HepG2 (cell line): Measurements from ENCODE around the gene SP3. TPM values are rescaled to one million over a fixed set of nuclear protein-coding genes. Genes with fewer than 3 reads are reported as not detected.

Experiments used
- ATAC-seq: fragments of 200-7000 bp; cut with Tn5 transposase; 3 replicates; pipeline ENCODE4 v1.9.1; 2020; ENCODE audit warnings: mild to moderate bottlenecking, moderate library complexity
- BruUV-seq: library from RNA; stranded (reverse); fragments of 400-500 nt; replicated peaks from 2 replicates; lab custom pipeline; 2021; lab: Mats Ljungman, UMichigan
- CTCF ChIA-PET: fragments of 300-600 bp; formaldehyde crosslinking; extraction: SDS; loops from one replicate; lab custom pipeline; 2021; ENCODE audit warnings: low total read pairs, inconsistent platforms, low intra/inter-chr PET ratio; lab: Yijun Ruan, JAX
- POLR2A ChIA-PET: fragments of 350-600 bp; sonication (Branson Sonifier 250); formaldehyde crosslinking; loops from one replicate; lab custom pipeline; 2020; ENCODE audit warnings: antibody characterized with exemption, inconsistent platforms; lab: Yijun Ruan, JAX
- DNase-seq: peaks from one replicate; pipeline ENCODE4 v3.0.0-alpha.2; 2015; ENCODE audit warnings: low spot score
- FAIRE-seq: peaks from 3 replicates; lab custom pipeline; 2011; peaks lifted over from hg19 to GRCh38; lab: Jason Lieb, UNC
- H2AFZ ChIP-seq: one replicate; pipeline ENCODE4 v1.6.1; 2011; ENCODE audit warnings: low read length, inconsistent platforms
- H3K27ac ChIP-seq: fragments of 300-600 bp; 3 replicates; pipeline ENCODE4 v1.8.0; 2011; ENCODE audit warnings: mixed run types, mild to moderate bottlenecking, mixed read lengths, low read length, inconsistent platforms; ENCODE audit not compliant: insufficient read depth; ENCODE audit errors: extremely low read length
- H3K27me3 ChIP-seq, 2 experiments: fragments of 200-600 bp in 1 of 2; 2 replicates in 1 of 2; 3 replicates in 1 of 2; pipeline versions ENCODE4 v1.6.0 to v1.8.0; 2011; ENCODE audit warnings: low read length in 2 of 2, mild to moderate bottlenecking in 2 of 2, moderate library complexity in 2 of 2, inconsistent platforms in 1 of 2; ENCODE audit not compliant: insufficient read depth in 2 of 2, control insufficient read depth in 1 of 2
- H3K36me3 ChIP-seq, 2 experiments: fragments of 200-600 bp in 1 of 2; replicated peaks in 1 of 2; 2 replicates in 1 of 2; 3 replicates in 1 of 2; pipeline versions ENCODE4 v1.5.1 to v1.8.0; 2011; ENCODE audit warnings: low read length in 2 of 2, inconsistent platforms in 1 of 2; ENCODE audit not compliant: insufficient read depth in 2 of 2, control insufficient read depth in 1 of 2
- H3K4me1 ChIP-seq: 2 replicates; pipeline ENCODE4 v1.5.1; 2012; ENCODE audit warnings: low read length, inconsistent platforms; ENCODE audit not compliant: insufficient read depth
- H3K4me2 ChIP-seq: 2 replicates; pipeline ENCODE4 v1.6.0; 2011; ENCODE audit warnings: low read depth, low read length, inconsistent platforms
- H3K4me3 ChIP-seq, 3 experiments: fragments of 200-600 bp in 1 of 3; sonication (generic), shearing (Covaris generic) in 1 of 3; replicated peaks in 1 of 3; 2 replicates each; pipeline ENCODE4 v1.5.1; 2011 to 2016; ENCODE audit warnings: low read length in 3 of 3, inconsistent platforms in 2 of 3, low read depth in 2 of 3, mild to moderate bottlenecking in 2 of 3, control low read depth in 1 of 3, mixed read lengths in 1 of 3; ENCODE audit not compliant: insufficient read depth in 1 of 3
- H3K79me2 ChIP-seq: one replicate; pipeline ENCODE4 v1.6.1; 2011; ENCODE audit warnings: low read length, inconsistent platforms; ENCODE audit not compliant: insufficient read depth
- H3K9ac ChIP-seq: 2 replicates; pipeline ENCODE4 v1.6.0; 2011; ENCODE audit warnings: mild to moderate bottlenecking, low read depth, low read length, inconsistent platforms; ENCODE audit not compliant: insufficient read depth
- H3K9me3 ChIP-seq: 2 replicates; pipeline ENCODE4 v1.5.1; 2012; ENCODE audit warnings: mild to moderate bottlenecking, low read length
- H4K20me1 ChIP-seq: 2 replicates; pipeline ENCODE4 v1.6.0; 2011; ENCODE audit warnings: inconsistent platforms, mild to moderate bottlenecking, low read length, moderate library complexity; ENCODE audit not compliant: insufficient read depth
- ATM ChIP-seq: fragments of 450-650 bp; IDR thresholded peaks from 2 replicates; pipeline ENCODE4 v1.7.1; 2017; ENCODE audit warnings: mild to moderate bottlenecking, borderline replicate concordance
- CBX1 ChIP-seq: IDR thresholded peaks from one replicate; pipeline ENCODE4 v1.6.1; 2016; ENCODE audit warnings: antibody characterized with exemption, low read depth
- MAFK ChIP-seq, 2 experiments: IDR thresholded peaks in 1 of 2; conservative IDR thresholded peaks in 1 of 2; 2 replicates each; pipeline ENCODE4 v1.6.1; 2011; ENCODE audit warnings: improper control_type of control experiment in 2 of 2, low read length in 2 of 2
- MAX ChIP-seq: IDR thresholded peaks from 2 replicates; pipeline ENCODE4 v1.6.1; 2012; ENCODE audit warnings: inconsistent platforms
- NFE2L1 ChIP-seq: sonication (generic); formaldehyde crosslinking; IDR thresholded peaks from 2 replicates; pipeline ENCODE4 v1.4.0; 2020; ENCODE audit warnings: missing genetic modification reagents, mild to moderate bottlenecking, borderline replicate concordance
- PRDM10 ChIP-seq: sonication (generic); formaldehyde crosslinking; IDR thresholded peaks from 2 replicates; pipeline ENCODE4 v1.4.0; 2020; ENCODE audit warnings: low read depth, missing genetic modification reagents
- ZEB1 ChIP-seq: IDR thresholded peaks from 2 replicates; pipeline ENCODE4 v1.6.1; 2012; ENCODE audit warnings: mild to moderate bottlenecking, low read depth, inconsistent platforms; ENCODE audit not compliant: insufficient replicate concordance
- ZNF251 ChIP-seq: sonication (generic); formaldehyde crosslinking; IDR thresholded peaks from 2 replicates; pipeline ENCODE4 v1.9.0; 2021; ENCODE audit warnings: mild to moderate bottlenecking, missing genetic modification reagents
- ZNF317 ChIP-seq: sonication (generic); formaldehyde crosslinking; IDR thresholded peaks from 2 replicates; pipeline ENCODE4 v1.5.0; 2020; ENCODE audit warnings: mild to moderate bottlenecking, missing genetic modification reagents
- ZNF570 ChIP-seq: sonication (generic); formaldehyde crosslinking; IDR thresholded peaks from 2 replicates; pipeline ENCODE4 v1.4.0; 2020; ENCODE audit warnings: mild to moderate bottlenecking, missing genetic modification reagents, borderline replicate concordance
- ZSCAN20 ChIP-seq: sonication (generic); formaldehyde crosslinking; IDR thresholded peaks from 2 replicates; pipeline ENCODE4 v1.4.0; 2020; ENCODE audit warnings: missing genetic modification reagents, mild to moderate bottlenecking, borderline replicate concordance
- WGBS: methylation state at CpG from one replicate; pipeline ENCODE4 v1.1.6; 2017; ENCODE audit warnings: low lambda C conversion rate; 5-methylcytosine and 5-hydroxymethylcytosine counted together
- in situ Hi-C: cut with HindIII; loops from 2 replicates; pipeline ENCODE4 v1.10.0; 2017; ENCODE audit warnings: low pct_unique_long_range_greater_than_20kb; ENCODE audit not compliant: extremely low pct_ligation_motif_present
- intact Hi-C: fragments of 100-400 bp; cut with micrococcal nuclease; formaldehyde crosslinking; loops from one replicate; pipeline ENCODE4 v1.10.0; 2022; ENCODE audit not compliant: unreplicated experiment
- polyA plus RNA-seq, 8 experiments: library from polyadenylated mRNA; depleted of rRNA in 3 of 8; stranded (reverse) in 7 of 8; unstranded in 1 of 8; fragments of >200 nt; fragmentation: Illumina TruSeq in 4 of 8; extraction: Trizol in 4 of 8; gene quantifications; 2 replicates each; pipeline versions ENCODE4 v1.2.1 to v1.2.3, GENCODE V29; 2011 to 2016; ENCODE audit warnings: low read depth in 4 of 8, missing spikeins in 1 of 8, mixed read lengths in 1 of 8; ENCODE audit not compliant: insufficient read depth in 1 of 8
- total RNA-seq, 5 experiments: library from RNA; depleted of rRNA; stranded (reverse); fragments of >200 nt; fragmentation: Illumina TruSeq; extraction: Trizol; gene quantifications; 2 replicates each; pipeline ENCODE4 v1.2.3, GENCODE V29; 2016; ENCODE audit warnings: low read depth in 1 of 5
- TF ChIP-seq, protein P1 (sequence below): sonication (generic); formaldehyde crosslinking; conservative IDR thresholded peaks from 2 replicates; pipeline ENCODE4 v1.8.0; 2022; ENCODE audit warnings: low read depth, missing genetic modification reagents
- TF ChIP-seq, protein P2 (sequence below): sonication (generic); formaldehyde crosslinking; IDR thresholded peaks from 2 replicates; pipeline ENCODE4 v1.5.1; 2020; ENCODE audit warnings: missing genetic modification reagents, mild to moderate bottlenecking, borderline replicate concordance
- TF ChIP-seq, protein P3 (sequence below): IDR thresholded peaks from 2 replicates; pipeline ENCODE4 v1.6.1; 2018; ENCODE audit warnings: missing genetic modification reagents, mild to moderate bottlenecking, missing compliant biosample characterization

SP3 gene
- total and polyA plus RNA-seq, 2 of the 13 experiments (the other 11 are each of a cell fraction or from before 2014, with no cell fraction given) = 57.3 to 132 TPM

DNA sequence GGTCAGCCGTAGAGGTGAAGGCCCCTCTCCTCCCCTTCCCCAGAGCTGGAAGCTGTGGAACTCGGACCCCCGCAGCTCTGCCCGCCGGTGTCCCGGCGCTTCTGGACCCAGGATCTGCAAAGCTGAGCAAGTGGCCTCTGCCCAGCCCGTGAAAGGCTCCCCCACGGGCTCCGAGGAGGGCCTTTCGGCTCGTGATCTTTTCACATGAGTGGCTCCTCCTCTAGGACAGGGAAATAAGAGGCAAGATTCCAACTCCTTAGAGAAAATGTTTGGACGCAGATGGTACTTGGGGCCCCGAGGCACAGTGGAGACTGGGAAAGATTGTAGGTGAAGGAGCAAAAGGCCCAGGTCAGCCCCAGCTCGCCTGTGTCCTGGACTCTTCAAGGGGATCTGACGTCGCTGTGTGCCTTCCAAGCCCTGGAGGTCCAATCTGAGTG, 48.2 kb upstream of the SP3 start:
- FAIRE-seq = no peak
- WGBS = 61% methylated on average over 17 of the region's 17 CpGs
- Histone ChIP-seq H4K20me1 (no peaks in the 10 kb centered on the region), H3K4me2 (no peak overlapping the region), H3K4me1 (peaks cover 24% of the 10 kb centered on the region), H3K9me3 (no peaks in the 10 kb centered on the region), H3K9ac (no peak overlapping the region), H3K27me3 (peaks cover 0 to 2% of the 10 kb centered on the region in 2 experiments; a peak in 1 of 5 replicates), H3K4me3 (no peak overlapping the region), H3K79me2 (no peaks in the 10 kb centered on the region), H3K36me3 (no peaks in the 10 kb centered on the region), H2AFZ (no peak overlapping the region), H3K27ac (no peak overlapping the region)
- no peak for ATAC-seq
- no peak for TF ChIP-seq ZNF570
- no peak for TF ChIP-seq CBX1
- TF ChIP-seq NFE2L1 (CRISPR knock-in tag) = no peak
- no peak for TF ChIP-seq PRDM10 (CRISPR knock-in tag)
- TF ChIP-seq, protein P1, sequence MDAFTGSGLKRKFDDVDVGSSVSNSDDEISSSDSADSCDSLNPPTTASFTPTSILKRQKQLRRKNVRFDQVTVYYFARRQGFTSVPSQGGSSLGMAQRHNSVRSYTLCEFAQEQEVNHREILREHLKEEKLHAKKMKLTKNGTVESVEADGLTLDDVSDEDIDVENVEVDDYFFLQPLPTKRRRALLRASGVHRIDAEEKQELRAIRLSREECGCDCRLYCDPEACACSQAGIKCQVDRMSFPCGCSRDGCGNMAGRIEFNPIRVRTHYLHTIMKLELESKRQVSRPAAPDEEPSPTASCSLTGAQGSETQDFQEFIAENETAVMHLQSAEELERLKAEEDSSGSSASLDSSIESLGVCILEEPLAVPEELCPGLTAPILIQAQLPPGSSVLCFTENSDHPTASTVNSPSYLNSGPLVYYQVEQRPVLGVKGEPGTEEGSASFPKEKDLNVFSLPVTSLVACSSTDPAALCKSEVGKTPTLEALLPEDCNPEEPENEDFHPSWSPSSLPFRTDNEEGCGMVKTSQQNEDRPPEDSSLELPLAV = no peak
- TF ChIP-seq ZNF317 (CRISPR knock-in tag) = no peak
- TF ChIP-seq ZNF251 (CRISPR knock-in tag) = no peak
- TF ChIP-seq MAFK (conservative IDR thresholded peaks at IDR 0.05 in 1 of 2, IDR thresholded peaks at IDR 0.05 in 1 of 2; ENCODE audit: low read length in 2 of 2) = no peak
- TF ChIP-seq, protein P2, sequence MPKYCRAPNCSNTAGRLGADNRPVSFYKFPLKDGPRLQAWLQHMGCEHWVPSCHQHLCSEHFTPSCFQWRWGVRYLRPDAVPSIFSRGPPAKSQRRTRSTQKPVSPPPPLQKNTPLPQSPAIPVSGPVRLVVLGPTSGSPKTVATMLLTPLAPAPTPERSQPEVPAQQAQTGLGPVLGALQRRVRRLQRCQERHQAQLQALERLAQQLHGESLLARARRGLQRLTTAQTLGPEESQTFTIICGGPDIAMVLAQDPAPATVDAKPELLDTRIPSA (CRISPR knock-in tag) = no peak
- TF ChIP-seq ZSCAN20 = no peak
- no peak for TF ChIP-seq MAX
- TF ChIP-seq ATM = no peak
- TF ChIP-seq, protein P3, sequence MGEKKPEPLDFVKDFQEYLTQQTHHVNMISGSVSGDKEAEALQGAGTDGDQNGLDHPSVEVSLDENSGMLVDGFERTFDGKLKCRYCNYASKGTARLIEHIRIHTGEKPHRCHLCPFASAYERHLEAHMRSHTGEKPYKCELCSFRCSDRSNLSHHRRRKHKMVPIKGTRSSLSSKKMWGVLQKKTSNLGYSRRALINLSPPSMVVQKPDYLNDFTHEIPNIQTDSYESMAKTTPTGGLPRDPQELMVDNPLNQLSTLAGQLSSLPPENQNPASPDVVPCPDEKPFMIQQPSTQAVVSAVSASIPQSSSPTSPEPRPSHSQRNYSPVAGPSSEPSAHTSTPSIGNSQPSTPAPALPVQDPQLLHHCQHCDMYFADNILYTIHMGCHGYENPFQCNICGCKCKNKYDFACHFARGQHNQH (CRISPR knock-in tag) = no peak
- no peak for TF ChIP-seq ZEB1
- CTCF ChIA-PET = no interaction called here
- intact Hi-C loops (no loop called here), in situ Hi-C loops (loop anchor here (25.0 kb wide), 1 partner anchor 601 kb away; no protein-coding TSS in a partner anchor)
- POLR2A ChIA-PET = no interaction called here
- no TSS peak for BruUV-seq
- DNase-seq = no peak
